ENCODE results near the gene OTUB2. TPM values are rescaled to one million over a fixed set of nuclear protein-coding genes. Genes with fewer than 3 reads are reported as not detected.

The OTUB2 gene
- total RNA-seq, 4 donors from 2014 or later: 2.1 to 10.3 (median 7.4) TPM

- H3K27ac ChIP-seq: no peak overlapping the region
- no peak for DNase-seq
- 91 to 93% methylated on average over 14 to 16 of the region's 20 CpGs for whole genome bisulfite sequencing, 2 donors
- intact Hi-C loops (cut with DNase I): no loop called here
- H3K4me3 ChIP-seq: no peak overlapping the region
- TF ChIP-seq CTCF (IDR thresholded peaks at IDR 0.05): no peak
- TF ChIP-seq POLR2A (IDR thresholded peaks at IDR 0.05): no peak
- peaks cover 9 to 70% (median 15%) of the 10 kb centered on the region in 3 donors for H3K36me3 ChIP-seq
- H3K9me3 ChIP-seq: no peaks in the 10 kb centered on the region
- H3K27me3 ChIP-seq: no peaks in the 10 kb centered on the region
- peaks cover 0 to 11% (median 0%) of the 10 kb centered on the region in 3 donors for H3K4me1 ChIP-seq
Measured at GRCh38 chr14:94044476-94045091, 18.4 kb downstream of the OTUB2 start.

GRCh38 chr14:94045101-94045500, 19.0 kb downstream of the OTUB2 start:
- no peak overlapping the region for H3K4me3 ChIP-seq
- no peak for TF ChIP-seq CTCF (IDR thresholded peaks at IDR 0.05)
- TF ChIP-seq POLR2A (IDR thresholded peaks at IDR 0.05): no peak
- H3K4me1 ChIP-seq: peaks cover 0 to 11% (median 0%) of the 10 kb centered on the region in 3 donors
- no peak overlapping the region for H3K27ac ChIP-seq
- no peaks in the 10 kb centered on the region for H3K27me3 ChIP-seq
- DNase-seq: no peak
- intact Hi-C loops (cut with DNase I): no loop called here
- H3K36me3 ChIP-seq: peaks cover 9 to 75% (median 20%) of the 10 kb centered on the region in 3 donors
- H3K9me3 ChIP-seq: no peaks in the 10 kb centered on the region
- WGBS, 2 donors: 91 to 93% methylated on average over 7 to 8 of the region's 8 CpGs

GRCh38 chr14:94045563-94046345, 19.6 kb downstream of the OTUB2 start:
- H3K36me3 ChIP-seq: peaks cover 9 to 82% (median 25%) of the 10 kb centered on the region in 3 donors
- no peak for DNase-seq
- intact Hi-C loops (cut with DNase I): no loop called here
- H3K4me1 ChIP-seq: peaks cover 0 to 11% (median 0%) of the 10 kb centered on the region in 3 donors
- no peak overlapping the region for H3K4me3 ChIP-seq
- no peaks in the 10 kb centered on the region for H3K27me3 ChIP-seq
- H3K9me3 ChIP-seq: no peaks in the 10 kb centered on the region
- no peak for TF ChIP-seq POLR2A (IDR thresholded peaks at IDR 0.05)
- no peak for TF ChIP-seq CTCF (IDR thresholded peaks at IDR 0.05)
- H3K27ac ChIP-seq: no peak overlapping the region
- 85 to 86% methylated on average over 14 to 18 of the region's 19 CpGs for WGBS, 2 donors

- H3K36me3 ChIP-seq: peaks cover 9 to 92% (median 35%) of the 10 kb centered on the region in 3 donors
Measured at GRCh38 chr14:94046696-94047250, 20.6 kb downstream of the OTUB2 start.

More at GRCh38 chr14:94046696-94047250, 20.6 kb downstream of the OTUB2 start:
- TF ChIP-seq POLR2A (IDR thresholded peaks at IDR 0.05): no peak
- TF ChIP-seq CTCF (IDR thresholded peaks at IDR 0.05): no peak
- Histone ChIP-seq H3K9me3 (no peaks in the 10 kb centered on the region), H3K27ac (no peak overlapping the region), H3K27me3 (no peaks in the 10 kb centered on the region), H3K4me3 (no peak overlapping the region), H3K4me1 (peaks cover 0 to 18% (median 0%) of the 10 kb centered on the region in 3 donors)
- intact Hi-C loops (cut with DNase I): no loop called here
- 70 to 80% methylated on average over 2 to 3 of the region's 7 CpGs for WGBS, 2 donors
- DNase-seq: no peak

Data from esophagus squamous epithelium (tissue), 5 donors.